K562 treated with DMSO at 1 percent for 4 hours (cell line): Measurements from ENCODE around the gene ATP2C2. TPM values are rescaled to one million over a fixed set of nuclear protein-coding genes. Genes with fewer than 3 reads are reported as not detected.

Source experiments
- total RNA-seq: library from RNA; unstranded; fragments of 300-600 nt; gene quantifications from 2 replicates; pipeline ENCODE4 v1.2.3, GENCODE V29; 2022; ENCODE audit not compliant: insufficient read depth

The ATP2C2 gene
- total RNA-seq: not detected in 2 replicates

GRCh38 chr16:84368308-84368996, at the start of gene ATP2C2:
Gene ATP2C2 (plus strand): TSS chr16:84368538. CDS start chr16:84368616, 78 bp downstream.

GRCh38 chr16:84504420-84505248, 136.3 kb downstream of the ATP2C2 start, which contains the start of gene MEAK7:
Gene MEAK7 (minus strand): TSS chr16:84504659. CDS start chr16:84498086, 6,573 bp downstream.

Other genes starting within 250 kb of the ATP2C2 start
- 35.6 and 48.7 TPM in 2 replicates for gene HSDL1, start 223.4 kb upstream of the ATP2C2 start, total RNA-seq
- 0.15 TPM in 1 of 2 replicates, not detected in the other for gene DNAAF1, start 223.2 kb upstream of the ATP2C2 start, total RNA-seq
- 15.6 and 27.6 TPM in 2 replicates for gene TAF1C, start 181.5 kb upstream of the ATP2C2 start, total RNA-seq
- not detected in 2 replicates for gene ADAD2, start 177.4 kb upstream of the ATP2C2 start, total RNA-seq
- not detected in 2 replicates for gene KCNG4, start 128.5 kb upstream of the ATP2C2 start, total RNA-seq
- not detected in 2 replicates for gene WFDC1, start 73.7 kb upstream of the ATP2C2 start, total RNA-seq
- gene MEAK7, start 136.1 kb downstream of the ATP2C2 start, total RNA-seq: 3.8 and 4.7 TPM in 2 replicates
- gene COTL1, start 249.5 kb downstream of the ATP2C2 start, total RNA-seq: 115 and 117 TPM in 2 replicates